Duodenal mucosa (tissue), 2 donors: ENCODE data around the gene ATM.
"Not testable (repeated sequence)": the region's sequence is repeated elsewhere in the genome, so short reads cannot be mapped to it uniquely, and the experiment has no call there.

Experiments
- H3K27ac ChIP-seq: one replicate; pipeline ENCODE4 v1.7.0; 2013; ENCODE audit warnings: low read depth, low read length
- H3K27me3 ChIP-seq, 2 donors: one replicate each; pipeline ENCODE4 v1.7.0; 2013; ENCODE audit warnings: low read length in 2 of 2, control low read depth in 1 of 2; ENCODE audit not compliant: insufficient read depth in 2 of 2, control insufficient read depth in 1 of 2
- H3K36me3 ChIP-seq, 2 donors: one replicate each; pipeline ENCODE4 v1.7.0; 2013; ENCODE audit warnings: low read length in 2 of 2, control low read depth in 1 of 2; ENCODE audit not compliant: insufficient read depth in 2 of 2, control insufficient read depth in 1 of 2
- H3K4me1 ChIP-seq, 2 donors: one replicate each; pipeline ENCODE4 v1.7.0; 2013; ENCODE audit warnings: low read length in 2 of 2, control low read depth in 1 of 2; ENCODE audit not compliant: insufficient read depth in 2 of 2, control insufficient read depth in 1 of 2
- H3K4me3 ChIP-seq, 2 donors: one replicate each; pipeline ENCODE4 v1.7.0; 2013; ENCODE audit warnings: low read length in 2 of 2, low read depth in 1 of 2
- H3K9ac ChIP-seq, 2 donors: one replicate each; pipeline ENCODE4 v1.7.0; 2013; ENCODE audit warnings: low read length in 2 of 2, low read depth in 1 of 2
- H3K9me3 ChIP-seq, 2 donors: one replicate each; pipeline ENCODE4 v1.7.0; 2013; ENCODE audit warnings: low read length in 2 of 2, control low read depth in 1 of 2; ENCODE audit not compliant: control insufficient read depth in 1 of 2

ATM gene

GRCh38 chr11:108345767-108346166 lies 122.9 kb downstream of the ATM start:
- Histone ChIP-seq H3K27ac (no peak overlapping the region), H3K36me3 (peaks cover 3 to 6% of the 10 kb centered on the region in 2 donors), H3K27me3 (no peaks in the 10 kb centered on the region), H3K9ac (no peak overlapping the region), H3K9me3 (no peaks in the 10 kb centered on the region), H3K4me1 (no peaks in the 10 kb centered on the region), H3K4me3 (no peak overlapping the region)

DNA sequence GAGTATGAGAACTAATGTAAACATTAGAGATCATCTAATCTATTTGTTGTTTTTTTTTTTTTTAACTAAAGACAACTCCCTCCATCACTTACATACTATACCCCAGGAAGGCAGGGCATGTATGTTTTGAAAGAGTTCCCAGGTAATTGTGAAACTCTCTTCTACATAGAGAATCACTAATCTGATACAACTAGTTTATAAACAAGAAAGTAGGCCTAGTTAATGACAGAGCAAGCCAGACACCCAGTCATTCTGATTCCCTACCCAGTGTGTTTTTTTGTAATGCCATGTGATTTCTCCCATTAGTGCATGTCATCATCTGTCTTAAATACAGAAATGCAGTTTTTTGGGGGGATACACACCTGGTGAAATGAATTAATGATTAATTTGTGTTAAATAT lies 123.6 kb downstream of the ATM start:
- no peak overlapping the region for H3K9ac ChIP-seq
- no peaks in the 10 kb centered on the region for H3K9me3 ChIP-seq
- H3K4me3 ChIP-seq: no peak overlapping the region
- H3K4me1 ChIP-seq: no peaks in the 10 kb centered on the region
- H3K27ac ChIP-seq: no peak overlapping the region
- H3K27me3 ChIP-seq: no peaks in the 10 kb centered on the region
- peaks cover 3 to 13% of the 10 kb centered on the region in 2 donors for H3K36me3 ChIP-seq

DNA sequence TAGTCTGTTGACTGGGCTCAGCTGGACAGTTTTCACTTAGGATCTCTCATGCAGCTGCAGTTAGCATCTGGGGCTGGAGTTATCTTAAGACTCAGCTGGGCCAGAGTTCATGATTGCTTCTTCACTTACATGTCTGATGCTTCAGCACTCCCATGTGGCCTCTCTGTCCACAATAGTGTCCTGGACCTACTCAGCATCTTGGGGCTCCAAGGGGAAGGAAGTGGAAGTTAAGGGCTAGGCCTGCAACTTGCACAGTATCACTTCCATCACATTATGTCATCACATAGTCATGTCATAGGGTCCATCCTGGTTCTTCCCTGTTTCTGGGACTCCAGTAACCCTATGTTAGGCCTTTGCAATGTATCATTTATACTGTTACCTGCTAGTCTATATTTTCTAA lies 128.6 kb downstream of the ATM start:
- no peak overlapping the region for H3K4me3 ChIP-seq
- H3K36me3 ChIP-seq: peaks cover 23 to 46% of the 10 kb centered on the region in 2 donors
- no peak overlapping the region for H3K9ac ChIP-seq
- H3K9me3 ChIP-seq: no peaks in the 10 kb centered on the region
- H3K27me3 ChIP-seq: no peaks in the 10 kb centered on the region
- H3K27ac ChIP-seq: no peak overlapping the region
- no peaks in the 10 kb centered on the region for H3K4me1 ChIP-seq

GRCh38 chr11:108364159-108364558 lies 141.3 kb downstream of the ATM start:
- Histone ChIP-seq H3K4me1 (no peaks in the 10 kb centered on the region), H3K4me3 (no peak overlapping the region), H3K9me3 (no peaks in the 10 kb centered on the region), H3K9ac (no peak overlapping the region), H3K27me3 (no peaks in the 10 kb centered on the region), H3K36me3 (peaks cover 13 to 16% of the 10 kb centered on the region in 2 donors), H3K27ac (no peak overlapping the region)

- Histone ChIP-seq H3K9me3 (no peaks in the 10 kb centered on the region), H3K4me1 (no peaks in the 10 kb centered on the region), H3K4me3 (no peak overlapping the region), H3K9ac (no peak overlapping the region), H3K27ac (no peak overlapping the region), H3K27me3 (no peaks in the 10 kb centered on the region), H3K36me3 (peaks cover 13 to 18% of the 10 kb centered on the region in 2 donors)
These were observed 145.3 kb downstream of the ATM start for GRCh38 chr11:108368134-108368533.

GRCh38 chr11:108369064-108369463 lies 146.2 kb downstream of the ATM start:
- Histone ChIP-seq H3K36me3 (peaks cover 13 to 18% of the 10 kb centered on the region in 2 donors), H3K4me3 (no peak overlapping the region), H3K27me3 (no peaks in the 10 kb centered on the region), H3K9ac (no peak overlapping the region), H3K4me1 (no peaks in the 10 kb centered on the region), H3K9me3 (no peaks in the 10 kb centered on the region), H3K27ac (no peak overlapping the region)

GRCh38 chr11:108370315-108370714 lies 147.4 kb downstream of the ATM start:
- peaks cover 4 to 10% of the 10 kb centered on the region in 2 donors for H3K36me3 ChIP-seq
- H3K4me1 ChIP-seq: no peaks in the 10 kb centered on the region
- no peak overlapping the region for H3K27ac ChIP-seq
- no peak overlapping the region for H3K9ac ChIP-seq
- no peaks in the 10 kb centered on the region for H3K27me3 ChIP-seq
- no peaks in the 10 kb centered on the region for H3K9me3 ChIP-seq
- no peak overlapping the region for H3K4me3 ChIP-seq

DNA sequence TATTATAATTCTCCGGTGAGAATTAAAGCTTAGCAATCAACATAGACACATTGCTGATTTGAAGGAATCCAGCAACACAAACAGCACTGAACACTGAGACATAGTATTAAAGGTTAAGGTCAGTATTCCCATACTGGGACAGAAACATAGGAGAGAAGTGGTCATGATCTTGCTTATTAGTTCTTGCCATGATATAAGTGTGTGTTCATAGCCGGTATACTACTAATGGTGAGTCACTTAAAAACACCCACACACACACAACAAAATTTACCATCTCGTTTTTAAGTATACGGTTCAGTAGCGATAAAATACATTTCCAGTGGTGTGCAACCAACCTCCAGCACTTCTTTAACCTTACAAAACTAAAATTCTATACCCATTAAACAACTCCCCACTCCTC lies 148.1 kb downstream of the ATM start:
- Histone ChIP-seq H3K9ac (no peak overlapping the region), H3K4me3 (no peak overlapping the region), H3K9me3 (no peaks in the 10 kb centered on the region), H3K36me3 (peaks cover 0 to 8% of the 10 kb centered on the region in 2 donors), H3K27me3 (no peaks in the 10 kb centered on the region), H3K4me1 (no peaks in the 10 kb centered on the region), H3K27ac (no peak overlapping the region)

DNA sequence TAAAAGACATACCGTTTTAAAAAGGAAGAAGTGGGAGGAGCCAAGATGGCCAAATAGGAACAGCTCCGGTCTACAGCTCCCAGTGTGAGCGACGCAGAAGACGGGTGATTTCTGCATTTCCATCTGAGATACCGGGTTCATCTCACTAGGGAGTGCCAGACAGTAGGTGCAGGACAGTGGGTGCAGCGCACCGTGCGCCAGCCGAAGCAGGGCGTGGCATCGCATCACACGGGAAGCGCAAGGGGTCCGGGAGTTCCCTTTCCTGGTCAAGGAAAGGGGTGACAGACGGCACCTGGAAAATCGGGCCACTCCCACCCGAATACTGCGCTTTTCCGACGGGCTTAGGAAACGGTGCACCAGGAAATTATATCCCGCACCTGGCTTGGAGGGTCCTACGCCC lies 150.6 kb downstream of the ATM start:
- not testable (repeated sequence) for H3K4me3 ChIP-seq, H3K9me3 ChIP-seq, H3K9ac ChIP-seq, H3K27ac ChIP-seq, H3K27me3 ChIP-seq, H3K4me1 ChIP-seq, H3K36me3 ChIP-seq

DNA sequence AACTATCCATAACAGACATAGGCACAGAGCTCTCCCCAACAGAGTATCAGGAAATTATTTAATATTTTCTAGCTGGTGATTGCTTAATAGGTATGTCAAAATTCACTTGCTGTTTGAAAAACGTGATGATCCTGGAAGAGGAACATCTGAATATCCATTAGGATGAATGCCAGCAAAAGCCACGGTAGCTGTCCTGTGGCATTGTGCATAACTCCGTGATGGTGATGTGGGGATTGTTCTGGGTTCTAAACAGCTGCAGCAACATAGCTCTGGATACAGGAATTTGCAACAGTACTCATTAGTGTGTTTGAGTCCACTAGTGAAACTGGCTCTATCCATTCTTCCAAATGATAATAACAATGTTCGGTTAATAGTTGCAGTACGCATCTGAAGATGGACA lies 165.7 kb downstream of the ATM start:
- no peak overlapping the region for H3K9ac ChIP-seq
- no peaks in the 10 kb centered on the region for H3K9me3 ChIP-seq
- H3K4me1 ChIP-seq: no peaks in the 10 kb centered on the region
- H3K27me3 ChIP-seq: no peaks in the 10 kb centered on the region
- H3K36me3 ChIP-seq: no peaks in the 10 kb centered on the region
- no peak overlapping the region for H3K4me3 ChIP-seq
- H3K27ac ChIP-seq: no peak overlapping the region

GRCh38 chr11:108392353-108392752 lies 169.5 kb downstream of the ATM start:
- H3K36me3 ChIP-seq: no peaks in the 10 kb centered on the region
- no peak overlapping the region for H3K27ac ChIP-seq

More at GRCh38 chr11:108392353-108392752, 169.5 kb downstream of the ATM start:
- Histone ChIP-seq H3K4me3 (no peak overlapping the region), H3K9me3 (no peaks in the 10 kb centered on the region), H3K4me1 (no peaks in the 10 kb centered on the region), H3K27me3 (no peaks in the 10 kb centered on the region), H3K9ac (no peak overlapping the region)
